ENCODE results near the gene SLC38A9. TPM values are rescaled to one million over a fixed set of nuclear protein-coding genes. Genes with fewer than 3 reads are reported as not detected.

Gene SLC38A9
- total and polyA plus RNA-seq, 2 donors (not counting 1 experiment from before 2014, with no cell fraction given), result 18.1 to 49.7 TPM

DNA sequence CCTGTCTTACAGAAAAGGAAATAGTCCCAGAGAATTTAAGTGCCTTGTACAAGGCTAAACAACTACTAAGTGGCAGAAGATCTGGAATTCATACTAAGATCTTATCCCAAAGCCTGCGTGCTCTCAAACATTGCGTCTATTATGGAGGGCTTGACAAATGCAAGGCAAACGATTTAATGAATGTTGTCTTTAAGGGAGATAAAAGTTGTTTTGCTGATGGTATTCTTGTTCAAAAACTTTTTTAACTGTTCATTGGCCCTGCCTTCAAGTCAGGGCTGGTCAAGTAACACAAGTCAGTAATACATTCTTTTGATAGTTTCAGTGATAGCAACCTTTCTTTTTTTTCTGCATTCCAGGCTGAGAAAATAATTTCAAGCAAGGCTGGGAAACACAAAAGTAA, 1.7 kb upstream of the SLC38A9 start:
- Histone ChIP-seq H3K27ac (ENCODE audit: insufficient read depth, low read length) (no peak overlapping the region), H3K79me2 (ENCODE audit: control insufficient read depth, insufficient read depth, low read length) (peaks cover 4% of the 10 kb centered on the region), H3K4me1 (ENCODE audit: control insufficient read depth, extremely low read depth, insufficient read depth, low read length) (peaks cover 7% of the 10 kb centered on the region), H2AFZ (ENCODE audit: low read length) (no peak overlapping the region), H4K20me1 (ENCODE audit: control insufficient read depth, extremely low read depth, insufficient read depth, low read length) (no peaks in the 10 kb centered on the region), H3K9ac (ENCODE audit: insufficient read depth, low read length) (no peak overlapping the region), H3K36me3 (ENCODE audit: control insufficient read depth, insufficient read depth, low read length) (no peaks in the 10 kb centered on the region), H3K9me3 (ENCODE audit: control insufficient read depth, insufficient read depth, low read depth, low read length) (no peaks in the 10 kb centered on the region), H3K4me2 (ENCODE audit: extremely low read depth, insufficient read depth, low read length) (no peak overlapping the region), H3K27me3 (ENCODE audit: control insufficient read depth, insufficient read depth, low read length) (peaks cover 3% of the 10 kb centered on the region), H3K4me3 (replicated peaks in 1 of 4; ENCODE audit: control extremely low read depth in 1 of 4, insufficient read depth in 1 of 4, low read depth in 3 of 4, low read length in 4 of 4) (no peak overlapping the region)
- no peak for TF ChIP-seq EZH2 (IDR thresholded peaks at IDR 0.05; ENCODE audit: low read length, missing control alignments)
- TF ChIP-seq, protein P1, sequence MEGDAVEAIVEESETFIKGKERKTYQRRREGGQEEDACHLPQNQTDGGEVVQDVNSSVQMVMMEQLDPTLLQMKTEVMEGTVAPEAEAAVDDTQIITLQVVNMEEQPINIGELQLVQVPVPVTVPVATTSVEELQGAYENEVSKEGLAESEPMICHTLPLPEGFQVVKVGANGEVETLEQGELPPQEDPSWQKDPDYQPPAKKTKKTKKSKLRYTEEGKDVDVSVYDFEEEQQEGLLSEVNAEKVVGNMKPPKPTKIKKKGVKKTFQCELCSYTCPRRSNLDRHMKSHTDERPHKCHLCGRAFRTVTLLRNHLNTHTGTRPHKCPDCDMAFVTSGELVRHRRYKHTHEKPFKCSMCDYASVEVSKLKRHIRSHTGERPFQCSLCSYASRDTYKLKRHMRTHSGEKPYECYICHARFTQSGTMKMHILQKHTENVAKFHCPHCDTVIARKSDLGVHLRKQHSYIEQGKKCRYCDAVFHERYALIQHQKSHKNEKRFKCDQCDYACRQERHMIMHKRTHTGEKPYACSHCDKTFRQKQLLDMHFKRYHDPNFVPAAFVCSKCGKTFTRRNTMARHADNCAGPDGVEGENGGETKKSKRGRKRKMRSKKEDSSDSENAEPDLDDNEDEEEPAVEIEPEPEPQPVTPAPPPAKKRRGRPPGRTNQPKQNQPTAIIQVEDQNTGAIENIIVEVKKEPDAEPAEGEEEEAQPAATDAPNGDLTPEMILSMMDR (conservative IDR thresholded peaks at IDR 0.05 in 1 of 2, IDR thresholded peaks at IDR 0.05 in 1 of 2; ENCODE audit: low read depth in 1 of 2, low read length in 2 of 2), result no peak
- no peak for DNase-seq (ENCODE audit: low read depth in 2 of 2)

DNA sequence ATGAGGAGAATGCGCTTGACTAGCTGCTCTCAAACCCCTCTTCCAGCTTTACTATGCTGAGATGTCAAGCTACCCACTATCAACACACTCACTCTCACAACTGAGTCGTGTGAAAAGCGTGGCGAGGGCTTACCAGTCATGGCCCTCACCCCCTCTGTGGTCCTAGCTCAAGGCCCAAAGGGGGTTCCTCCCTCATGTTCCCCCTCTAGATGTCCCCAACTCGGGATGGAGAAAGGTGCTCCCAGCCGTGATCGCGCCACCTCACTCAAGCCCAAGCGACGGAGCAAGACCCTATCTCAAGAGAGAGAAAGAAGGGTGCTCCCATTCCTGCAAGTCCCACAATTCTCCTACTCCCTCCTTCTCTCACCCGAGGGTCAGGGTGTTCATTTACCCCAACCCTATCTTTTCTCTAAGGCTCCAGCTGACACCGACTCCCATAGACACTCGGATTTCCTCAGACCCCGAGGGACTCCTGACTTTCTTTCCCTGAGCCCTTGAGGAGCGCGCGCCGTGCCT, 559 bp downstream of the SLC38A9 start:
- peak overlapping the region; percentile 44 for H3K27ac ChIP-seq (ENCODE audit: insufficient read depth, low read length)
- DNase-seq (ENCODE audit: low read depth in 2 of 2), result no peak
- peak overlapping the region; percentile 83 to 94 (median 84) for H3K4me3 ChIP-seq (replicated peaks in 1 of 4; ENCODE audit: control extremely low read depth in 1 of 4, insufficient read depth in 1 of 4, low read depth in 3 of 4, low read length in 4 of 4)
- no peaks in the 10 kb centered on the region for H3K36me3 ChIP-seq (ENCODE audit: control insufficient read depth, insufficient read depth, low read length)
- H3K79me2 ChIP-seq (ENCODE audit: control insufficient read depth, insufficient read depth, low read length), result peaks cover 4% of the 10 kb centered on the region
- peaks cover 3% of the 10 kb centered on the region for H3K27me3 ChIP-seq (ENCODE audit: control insufficient read depth, insufficient read depth, low read length)
- H3K4me1 ChIP-seq (ENCODE audit: control insufficient read depth, extremely low read depth, insufficient read depth, low read length), result peaks cover 7% of the 10 kb centered on the region
- no peaks in the 10 kb centered on the region for H3K9me3 ChIP-seq (ENCODE audit: control insufficient read depth, insufficient read depth, low read depth, low read length)
- H4K20me1 ChIP-seq (ENCODE audit: control insufficient read depth, extremely low read depth, insufficient read depth, low read length), result no peaks in the 10 kb centered on the region
- H3K9ac ChIP-seq (ENCODE audit: insufficient read depth, low read length), result peak overlapping the region; percentile 62
- TF ChIP-seq EZH2 (IDR thresholded peaks at IDR 0.05; ENCODE audit: low read length, missing control alignments), result no peak
- TF ChIP-seq, protein P1 (conservative IDR thresholded peaks at IDR 0.05 in 1 of 2, IDR thresholded peaks at IDR 0.05 in 1 of 2; ENCODE audit: low read depth in 1 of 2, low read length in 2 of 2), result no peak
- H2AFZ ChIP-seq (ENCODE audit: low read length), result peak overlapping the region; percentile 96
- H3K4me2 ChIP-seq (ENCODE audit: extremely low read depth, insufficient read depth, low read length), result peak overlapping the region; percentile 98

DNA sequence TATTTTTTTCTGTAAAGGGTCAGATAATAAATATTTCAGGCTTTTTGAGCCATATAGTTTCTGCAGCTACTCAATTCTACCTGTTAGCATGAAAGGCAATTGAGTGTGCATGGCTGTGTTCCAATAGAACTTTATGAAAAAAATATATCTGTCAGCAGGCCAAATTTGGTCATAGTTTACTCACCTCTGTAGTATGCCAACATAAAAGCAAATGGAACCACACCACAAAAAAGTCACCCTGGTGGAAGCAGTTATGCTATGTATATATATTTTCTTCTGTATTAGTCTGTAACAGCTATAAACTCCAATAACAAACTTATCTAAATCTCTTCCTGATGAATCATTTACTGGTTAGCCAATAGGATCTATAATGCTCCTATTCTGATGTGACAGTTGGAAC, 3.4 kb downstream of the SLC38A9 start:
- no peak overlapping the region for H3K27ac ChIP-seq (ENCODE audit: insufficient read depth, low read length)
- H3K9ac ChIP-seq (ENCODE audit: insufficient read depth, low read length), result no peak overlapping the region
- H3K27me3 ChIP-seq (ENCODE audit: control insufficient read depth, insufficient read depth, low read length), result no peaks in the 10 kb centered on the region
- peaks cover 4% of the 10 kb centered on the region for H3K79me2 ChIP-seq (ENCODE audit: control insufficient read depth, insufficient read depth, low read length)
- H3K4me2 ChIP-seq (ENCODE audit: extremely low read depth, insufficient read depth, low read length), result no peak overlapping the region
- TF ChIP-seq EZH2 (IDR thresholded peaks at IDR 0.05; ENCODE audit: low read length, missing control alignments), result no peak
- TF ChIP-seq, protein P1 (conservative IDR thresholded peaks at IDR 0.05 in 1 of 2, IDR thresholded peaks at IDR 0.05 in 1 of 2; ENCODE audit: low read depth in 1 of 2, low read length in 2 of 2), result no peak
- H2AFZ ChIP-seq (ENCODE audit: low read length), result no peak overlapping the region
- H4K20me1 ChIP-seq (ENCODE audit: control insufficient read depth, extremely low read depth, insufficient read depth, low read length), result no peaks in the 10 kb centered on the region
- H3K9me3 ChIP-seq (ENCODE audit: control insufficient read depth, insufficient read depth, low read depth, low read length), result no peaks in the 10 kb centered on the region
- peak in 1 of 2 donors; percentile 22 for DNase-seq (ENCODE audit: low read depth in 2 of 2)
- no peak overlapping the region for H3K4me3 ChIP-seq (replicated peaks in 1 of 4; ENCODE audit: control extremely low read depth in 1 of 4, insufficient read depth in 1 of 4, low read depth in 3 of 4, low read length in 4 of 4)
- H3K36me3 ChIP-seq (ENCODE audit: control insufficient read depth, insufficient read depth, low read length), result no peaks in the 10 kb centered on the region
- H3K4me1 ChIP-seq (ENCODE audit: control insufficient read depth, extremely low read depth, insufficient read depth, low read length), result peaks cover 7% of the 10 kb centered on the region
